SH-SY5Y (cell line): ENCODE data around the gene A1CF.

Experiments
- GATA2 ChIP-seq: IDR thresholded peaks from 2 replicates; pipeline ENCODE4 v1.6.1; 2011; ENCODE audit warnings: mild to moderate bottlenecking, low read depth, low read length
- GATA3 ChIP-seq: IDR thresholded peaks from 2 replicates; pipeline ENCODE4 v1.6.1; 2011; ENCODE audit warnings: low read depth, mild to moderate bottlenecking, low read length, moderate library complexity

Gene A1CF

GRCh38 chr10:50830066-50830465, 55.4 kb downstream of the A1CF start:
- no peak for TF ChIP-seq GATA3
- no peak for TF ChIP-seq GATA2

- no peak for TF ChIP-seq GATA3
- no peak for TF ChIP-seq GATA2
These were observed 60.6 kb downstream of the A1CF start for GRCh38 chr10:50824782-50825181.

GRCh38 chr10:50823789-50824188, 61.6 kb downstream of the A1CF start:
- TF ChIP-seq GATA2 (no peak), GATA3 (no peak)

- TF ChIP-seq GATA2 (no peak), GATA3 (no peak)
These were observed 75.8 kb downstream of the A1CF start for GRCh38 chr10:50809596-50809995.

- no peak for TF ChIP-seq GATA2
These were observed 77.3 kb downstream of the A1CF start for GRCh38 chr10:50807851-50808776.

GRCh38 chr10:50805981-50806622, 79.3 kb downstream of the A1CF start:
- TF ChIP-seq GATA2: no peak
- TF ChIP-seq GATA3: no peak

- no peak for TF ChIP-seq GATA3
- TF ChIP-seq GATA2: no peak
These were observed 85.8 kb downstream of the A1CF start for GRCh38 chr10:50799595-50799994.

- no peak for TF ChIP-seq GATA2
- no peak for TF ChIP-seq GATA3
These were observed 87.1 kb downstream of the A1CF start for GRCh38 chr10:50798297-50798696.

GRCh38 chr10:50796693-50797092, 88.7 kb downstream of the A1CF start:
- TF ChIP-seq GATA3: no peak
- TF ChIP-seq GATA2: no peak

GRCh38 chr10:50794490-50794889, 90.9 kb downstream of the A1CF start:
- TF ChIP-seq GATA3 (no peak), GATA2 (no peak)

GRCh38 chr10:50788951-50789945, 96.2 kb downstream of the A1CF start:
- no peak for TF ChIP-seq GATA2
- TF ChIP-seq GATA3: no peak
